Hypothalamus (tissue), 51 donors: ENCODE measurements around the gene WDR3.
"Not testable (repeated sequence)": the region's sequence is repeated elsewhere in the genome, so short reads cannot be mapped to it uniquely, and the experiment has no call there.

Experiments
- DNase-seq, 51 donors: peaks; one replicate each; lab custom pipeline; 2025; lab: John Stamatoyannopoulos, UW

WDR3 gene

DNA sequence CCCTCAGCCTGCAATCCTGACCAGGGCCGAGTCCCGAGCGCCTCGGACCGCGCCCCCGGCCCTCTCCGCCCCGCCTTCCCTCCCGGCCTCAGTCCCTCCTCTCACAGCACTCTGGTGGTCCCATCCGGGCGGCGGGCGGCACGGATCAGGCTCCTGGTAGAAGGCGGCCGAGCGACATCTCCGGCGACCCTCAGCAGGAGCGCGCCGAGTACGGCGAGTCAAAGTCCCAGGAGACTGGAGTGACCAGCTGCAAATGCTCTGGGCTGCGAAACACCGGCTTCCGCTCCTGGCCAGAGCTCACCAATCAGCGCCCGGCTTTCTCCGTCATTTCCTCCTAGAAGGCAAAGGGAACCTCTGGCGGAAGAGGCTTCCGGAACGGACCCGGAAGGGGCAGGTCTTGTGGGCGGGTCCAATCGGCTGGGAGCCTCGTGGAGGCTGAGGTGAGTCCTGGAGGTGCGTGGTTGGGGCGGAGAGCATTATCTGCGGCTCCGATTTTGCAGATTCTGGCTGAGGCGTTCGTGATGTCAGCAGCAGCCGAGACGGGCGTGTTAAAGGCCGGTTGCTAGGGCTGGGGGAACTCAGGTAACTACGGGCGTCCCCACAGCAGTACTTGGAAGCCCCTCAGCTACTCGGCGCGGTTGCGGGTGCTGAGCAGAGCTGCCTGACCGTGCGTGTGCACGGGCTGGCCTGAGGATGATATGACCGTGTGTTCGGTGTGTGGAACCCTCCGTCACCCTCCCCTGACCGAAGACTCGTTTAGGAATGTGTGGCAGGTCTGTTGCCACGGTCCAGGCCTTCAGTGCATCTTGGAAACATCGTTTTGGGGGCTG, at the start of gene WDR3, which contains the start of gene GDAP2:
Gene WDR3 (plus strand): TSS at position 397 of the 830 bp plus-strand sequence. CDS start 3,581 bp downstream, outside the sequence.
Gene GDAP2 (minus strand): TSS at position 279 of the 830 bp plus-strand sequence. CDS start 9,264 bp downstream, outside the sequence.
- DNase-seq = peak; percentile 49 to 99 (median 94)

GRCh38 chr1:117883616-117884015, 45.9 kb upstream of the WDR3 start:
- DNase-seq = no peak

DNA sequence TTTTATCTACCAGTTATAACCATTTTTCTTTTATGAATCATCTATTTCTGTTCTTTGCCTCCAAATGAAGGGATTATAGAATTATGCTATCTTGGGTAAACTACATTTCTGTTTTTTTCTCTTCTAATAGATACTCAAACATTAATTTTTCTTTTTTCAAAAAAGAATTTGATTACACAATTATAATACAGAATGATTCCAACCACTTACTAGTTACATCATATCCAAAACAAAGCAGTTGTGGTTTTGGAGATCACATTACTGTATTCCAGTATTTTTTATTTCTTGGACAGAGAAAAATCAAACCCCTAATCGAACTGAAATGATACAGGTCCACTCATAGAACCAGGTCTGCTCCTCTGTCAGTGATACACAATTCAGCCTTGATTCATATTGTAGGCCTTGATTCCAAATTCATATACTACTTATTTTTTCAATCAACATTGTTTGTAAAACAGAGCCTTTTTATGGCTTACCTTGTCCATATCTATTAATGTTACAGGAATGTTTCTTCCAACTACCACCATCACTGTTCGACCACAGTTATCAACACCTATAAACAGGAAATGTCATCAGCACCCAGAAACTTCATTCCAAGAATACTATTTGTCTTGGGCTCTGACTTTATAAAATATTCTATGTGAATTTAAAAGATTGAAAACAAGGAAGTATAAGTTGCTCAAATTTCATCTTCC, 43.3 kb upstream of the WDR3 start:
- no peak for DNase-seq

GRCh38 chr1:117890452-117890851, 39.1 kb upstream of the WDR3 start:
- DNase-seq = no peak

DNA sequence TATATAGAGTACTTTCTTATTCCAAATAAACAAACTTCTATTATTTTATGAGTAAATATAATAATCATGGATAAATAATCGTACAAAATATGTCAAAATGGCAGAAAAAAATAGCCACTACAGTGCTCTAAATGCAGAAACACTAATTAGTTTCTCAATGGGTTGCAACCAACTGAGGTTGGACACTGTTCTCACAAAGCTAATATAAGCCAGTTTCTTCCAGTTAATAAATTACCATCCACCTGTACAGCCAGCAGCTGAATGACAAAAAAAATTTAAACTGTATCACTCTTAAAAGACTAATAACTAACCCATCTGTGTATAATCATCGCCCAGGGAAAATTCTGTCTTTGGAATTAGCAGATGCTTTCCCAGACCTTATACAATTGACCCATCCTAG, 37.0 kb upstream of the WDR3 start:
- DNase-seq = no peak

DNA sequence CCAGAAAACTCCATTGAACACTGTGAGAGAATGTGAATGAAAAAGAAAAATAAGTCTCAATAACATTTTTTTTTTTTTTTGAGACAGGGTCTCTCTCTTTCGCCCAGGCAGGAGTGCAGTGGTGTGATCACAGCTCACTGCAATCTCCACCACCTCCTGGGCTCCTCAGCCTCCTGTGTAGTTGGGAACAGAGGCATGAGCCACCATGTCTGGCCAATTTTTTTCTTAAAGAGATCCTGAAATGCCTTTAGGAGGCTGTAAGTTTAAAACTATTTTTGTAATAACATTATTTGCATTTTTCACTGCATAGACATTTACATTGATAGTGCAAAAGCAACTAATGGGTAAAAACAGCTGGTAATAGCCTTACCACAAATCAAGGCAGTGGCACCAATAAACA, 35.5 kb upstream of the WDR3 start:
- DNase-seq = no peak

GRCh38 chr1:117895482-117896114, 33.9 kb upstream of the WDR3 start:
- peak in 26 of 51 donors; percentile 1 to 76 (median 18) for DNase-seq

DNA sequence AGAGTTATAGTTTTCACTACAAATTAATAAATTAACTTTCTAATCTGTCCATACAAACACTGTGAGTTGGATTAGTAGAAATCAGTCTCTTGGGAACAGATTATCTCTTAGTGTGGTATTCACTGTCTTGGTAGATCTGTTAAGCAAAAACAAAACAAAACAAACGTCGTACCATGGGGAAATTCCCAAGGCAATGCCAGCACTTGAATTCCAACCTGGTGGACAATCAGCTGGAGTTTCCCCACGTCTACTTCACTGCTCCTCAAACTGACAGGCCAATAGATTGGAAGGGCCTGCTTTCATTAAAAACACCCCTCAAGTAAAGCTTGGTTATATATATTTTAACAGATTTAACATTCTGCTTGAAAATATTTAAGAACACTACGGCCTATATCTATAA, 32.0 kb upstream of the WDR3 start:
- no peak for DNase-seq

DNA sequence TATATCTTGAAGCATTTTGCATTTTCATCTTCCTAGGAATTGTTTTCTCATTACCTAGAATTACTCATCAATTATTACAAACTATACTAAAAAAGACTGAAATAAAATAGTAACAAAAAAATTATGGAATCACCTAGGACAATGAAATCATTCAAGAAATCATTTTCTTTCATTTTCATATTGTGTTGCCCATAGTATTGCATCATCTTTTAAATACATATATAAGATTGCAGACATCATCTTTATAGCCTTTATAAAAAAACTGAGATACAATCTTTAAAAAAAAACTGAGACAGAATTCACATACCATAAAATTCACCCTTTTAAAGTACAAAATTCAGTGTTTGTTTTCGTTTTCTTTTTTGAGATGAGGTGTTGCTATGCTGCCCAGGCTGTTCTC, 29.7 kb upstream of the WDR3 start:
- DNase-seq = no peak

DNA sequence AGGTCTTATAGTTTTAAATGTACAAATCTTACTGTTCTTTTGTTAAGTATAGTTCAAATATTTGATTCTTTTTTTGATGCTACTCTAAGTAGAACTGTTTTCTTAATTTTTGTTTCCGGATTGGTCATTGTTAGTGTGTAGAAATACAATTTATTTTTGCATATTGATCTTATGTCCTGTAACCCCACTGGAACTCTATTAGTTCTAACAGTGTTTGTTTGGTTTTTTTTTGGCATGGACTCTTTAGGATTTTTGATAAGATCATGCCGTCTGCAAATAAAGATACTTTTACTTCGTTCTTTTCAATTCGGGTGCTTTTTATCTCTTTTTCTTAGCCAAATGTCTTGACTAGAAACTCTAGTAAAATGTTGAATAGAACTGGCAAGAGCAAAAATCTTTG, 26.6 kb upstream of the WDR3 start:
- no peak for DNase-seq

GRCh38 chr1:117904485-117904884, 25.1 kb upstream of the WDR3 start:
- DNase-seq = no peak

GRCh38 chr1:117905019-117905418, 24.5 kb upstream of the WDR3 start:
- no peak for DNase-seq

GRCh38 chr1:117911051-117911450, 18.5 kb upstream of the WDR3 start:
- DNase-seq = no peak

- DNase-seq = no peak
Measured at GRCh38 chr1:117919376-117919775, 10.2 kb upstream of the WDR3 start.

- DNase-seq = no peak
Measured at GRCh38 chr1:117921991-117922390, 7.5 kb upstream of the WDR3 start.

- not testable (repeated sequence) for DNase-seq
Measured at GRCh38 chr1:117922717-117923116, 6.8 kb upstream of the WDR3 start.

GRCh38 chr1:117925981-117926380, 3.6 kb upstream of the WDR3 start:
- no peak for DNase-seq

DNA sequence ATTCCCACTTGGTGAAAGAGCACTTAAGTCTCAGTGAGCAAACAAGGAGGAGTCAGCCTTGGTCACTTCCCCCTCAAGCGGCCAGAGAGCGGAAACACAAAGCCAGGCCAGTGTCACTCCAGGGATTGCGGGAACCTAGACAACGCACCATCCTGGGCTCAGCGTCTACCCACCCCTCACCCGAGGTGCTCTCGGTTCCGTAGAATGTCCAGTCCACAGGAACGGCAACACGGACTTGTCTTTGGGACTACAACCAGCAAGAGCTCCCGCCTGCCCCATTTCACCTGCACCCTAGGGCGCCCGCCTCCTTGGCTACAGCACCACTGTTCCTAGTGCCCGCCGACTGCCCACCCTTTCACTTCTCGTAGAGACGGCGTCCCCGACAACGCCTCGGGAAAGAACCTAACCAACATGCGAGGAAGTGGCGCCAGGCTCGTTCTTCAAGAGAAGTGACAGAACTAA, 627 bp upstream of the WDR3 start:
- peak in 44 of 51 donors; percentile 8 to 73 (median 46) for DNase-seq

DNA sequence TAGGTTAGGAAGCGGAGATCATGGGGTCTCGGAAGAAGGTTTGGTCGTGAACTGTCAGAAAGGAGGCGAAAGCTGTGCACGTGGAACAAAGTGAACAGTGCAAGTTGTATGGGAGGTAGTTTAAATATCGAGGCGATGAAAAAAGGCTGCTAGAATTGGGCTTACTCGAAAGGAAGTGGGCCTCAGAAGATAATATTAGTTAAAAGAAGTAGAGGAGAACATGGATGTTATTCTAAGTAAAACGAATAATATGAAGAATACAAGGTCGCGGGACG, 571 bp downstream of the WDR3 start:
- DNase-seq = peak in 2 of 51 donors; percentile 5 to 35

DNA sequence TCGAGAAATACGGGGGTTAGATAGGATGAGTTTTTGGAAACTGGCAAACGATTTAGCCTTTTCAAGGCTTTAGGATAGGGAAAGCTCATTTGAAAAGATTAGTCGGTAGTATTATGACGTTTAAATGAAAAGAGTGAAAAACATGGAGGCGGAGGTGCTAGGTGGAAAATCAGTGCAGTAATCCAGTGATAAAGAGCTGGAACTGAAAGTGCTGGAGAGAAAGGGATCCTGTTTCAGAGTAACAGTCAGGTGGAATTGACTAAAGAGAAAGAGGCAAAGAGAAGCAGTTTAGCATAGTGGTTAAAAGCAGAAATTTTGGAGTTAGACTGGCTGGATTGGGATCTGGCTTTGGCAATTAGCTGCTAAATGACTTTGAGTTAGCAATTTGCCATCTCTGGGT, 945 bp downstream of the WDR3 start:
- DNase-seq = no peak

DNA sequence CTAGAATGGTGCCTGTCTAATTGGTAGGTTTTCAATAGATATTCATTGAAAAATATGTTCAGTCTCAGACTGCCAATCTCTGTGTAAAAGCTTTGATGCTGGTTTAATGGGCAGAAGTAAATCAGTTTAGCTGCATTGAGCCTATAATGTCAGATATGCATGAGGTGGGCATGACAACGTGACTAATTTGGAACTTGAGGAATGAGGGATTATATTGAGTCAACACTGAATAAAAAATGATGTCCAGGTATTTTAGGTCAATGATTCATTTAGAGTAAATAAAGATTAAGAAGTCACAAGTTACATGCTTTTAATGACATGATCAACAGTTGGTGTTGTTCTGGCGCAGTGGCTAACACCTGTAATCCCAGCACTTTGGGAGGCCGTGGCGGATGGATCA, 3.0 kb downstream of the WDR3 start:
- no peak for DNase-seq

GRCh38 chr1:117933769-117934168, 4.2 kb downstream of the WDR3 start:
- no peak for DNase-seq
